SH-SY5Y (cell line): ENCODE results near the gene ATF3.

ENCODE experiments used
- GATA2 ChIP-seq: IDR thresholded peaks from 2 replicates; pipeline ENCODE4 v1.6.1; 2011; ENCODE audit warnings: mild to moderate bottlenecking, low read depth, low read length
- GATA3 ChIP-seq: IDR thresholded peaks from 2 replicates; pipeline ENCODE4 v1.6.1; 2011; ENCODE audit warnings: low read depth, mild to moderate bottlenecking, low read length, moderate library complexity

- TF ChIP-seq GATA2 (no peak), GATA3 (no peak)
Observed at GRCh38 chr1:212621949-212622305, 13.4 kb downstream of the ATF3 start.
